OCI-LY3 (cell line): ENCODE results near the gene ANKRD6.

Experiments
- CTCF ChIP-seq: fragments of 200-600, 300-600 bp; sonication (generic); IDR thresholded peaks from 2 replicates; pipeline ENCODE4 v1.5.1; 2014; ENCODE audit warnings: antibody characterized with exemption, low read length, low read depth
- EZH2phosphoT487 ChIP-seq: fragments of 200-600 bp; shearing (Covaris generic); IDR thresholded peaks from 2 replicates; pipeline ENCODE4 v1.6.1; 2018; ENCODE audit warnings: antibody characterized with exemption, mixed run types, low read depth

DNA sequence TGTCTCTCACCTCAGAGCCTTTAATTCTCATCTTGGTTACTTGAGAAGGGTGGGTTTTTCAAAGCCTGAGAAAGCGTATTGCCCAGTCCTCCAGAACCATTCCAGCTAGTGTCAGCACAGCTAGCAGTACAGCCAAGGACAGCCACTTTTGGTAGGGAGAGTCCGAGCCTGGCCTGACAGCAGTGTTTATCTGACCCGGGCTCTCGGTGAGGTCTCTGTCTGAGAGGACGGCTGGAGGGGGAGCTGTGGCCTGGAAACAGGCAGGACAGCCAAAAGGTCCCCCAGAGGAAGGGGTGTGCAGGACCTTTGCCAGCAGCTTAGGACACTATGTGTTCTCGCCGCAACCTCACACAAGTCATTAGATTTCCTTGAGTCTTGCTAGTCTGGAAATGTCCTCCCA is 166.8 kb downstream of the ANKRD6 start:
- TF ChIP-seq CTCF (no peak), EZH2phosphoT487 (no peak)
